SW480 (cell line): ENCODE measurements around the gene RANBP9.

Source experiments
- DNase-seq: peaks from one replicate; pipeline ENCODE4 v3.0.0-alpha.2; 2016; ENCODE audit warnings: low spot score

Gene RANBP9

DNA sequence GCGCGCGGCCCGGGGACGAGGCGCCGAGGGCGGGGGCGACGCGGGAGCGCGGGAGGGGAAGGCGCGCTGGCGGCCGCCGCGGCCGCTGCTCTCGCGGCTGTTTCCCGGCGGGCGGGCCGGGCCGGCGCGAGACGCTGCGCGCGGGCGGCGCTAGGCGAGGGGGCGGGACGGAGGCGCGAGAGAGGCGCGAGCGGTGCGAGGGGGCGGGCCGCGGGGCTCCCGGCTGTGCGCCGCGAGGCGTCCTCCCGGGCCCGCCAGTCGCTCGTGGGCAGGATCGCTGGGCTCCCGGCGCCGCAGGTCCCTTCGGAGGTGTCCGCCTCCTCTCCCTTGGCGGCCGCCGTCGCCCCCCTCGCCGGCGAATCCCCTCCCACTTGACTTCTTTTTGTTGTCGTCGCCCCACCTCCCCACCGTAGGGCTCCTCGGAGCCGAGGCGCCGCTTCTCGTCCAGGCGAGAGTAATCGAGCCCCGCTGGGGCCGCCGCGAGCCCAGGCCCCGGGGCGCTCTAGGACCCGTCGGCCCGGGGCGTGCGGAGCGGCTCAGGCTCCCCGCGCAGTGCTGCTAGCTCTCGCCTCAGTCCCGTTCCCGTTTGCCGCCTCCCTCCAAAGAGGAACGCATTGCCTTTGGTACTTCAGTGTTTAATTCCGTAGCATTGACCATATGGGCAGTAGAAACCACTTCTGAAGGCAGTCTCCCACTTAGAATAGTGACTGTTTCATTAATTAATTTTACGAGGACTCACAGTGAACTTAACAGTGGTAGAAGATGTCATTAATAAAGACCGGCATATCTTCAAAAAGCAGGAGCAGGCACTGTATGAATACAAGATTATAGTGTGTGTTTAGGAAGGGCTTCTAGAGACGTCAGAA lies at the start of gene RANBP9:
RANBP9 (minus strand) TSS at position 103 of the 866 bp plus-strand sequence. CDS start 330 bp downstream, outside the sequence.
- peak; percentile 84 for DNase-seq

DNA sequence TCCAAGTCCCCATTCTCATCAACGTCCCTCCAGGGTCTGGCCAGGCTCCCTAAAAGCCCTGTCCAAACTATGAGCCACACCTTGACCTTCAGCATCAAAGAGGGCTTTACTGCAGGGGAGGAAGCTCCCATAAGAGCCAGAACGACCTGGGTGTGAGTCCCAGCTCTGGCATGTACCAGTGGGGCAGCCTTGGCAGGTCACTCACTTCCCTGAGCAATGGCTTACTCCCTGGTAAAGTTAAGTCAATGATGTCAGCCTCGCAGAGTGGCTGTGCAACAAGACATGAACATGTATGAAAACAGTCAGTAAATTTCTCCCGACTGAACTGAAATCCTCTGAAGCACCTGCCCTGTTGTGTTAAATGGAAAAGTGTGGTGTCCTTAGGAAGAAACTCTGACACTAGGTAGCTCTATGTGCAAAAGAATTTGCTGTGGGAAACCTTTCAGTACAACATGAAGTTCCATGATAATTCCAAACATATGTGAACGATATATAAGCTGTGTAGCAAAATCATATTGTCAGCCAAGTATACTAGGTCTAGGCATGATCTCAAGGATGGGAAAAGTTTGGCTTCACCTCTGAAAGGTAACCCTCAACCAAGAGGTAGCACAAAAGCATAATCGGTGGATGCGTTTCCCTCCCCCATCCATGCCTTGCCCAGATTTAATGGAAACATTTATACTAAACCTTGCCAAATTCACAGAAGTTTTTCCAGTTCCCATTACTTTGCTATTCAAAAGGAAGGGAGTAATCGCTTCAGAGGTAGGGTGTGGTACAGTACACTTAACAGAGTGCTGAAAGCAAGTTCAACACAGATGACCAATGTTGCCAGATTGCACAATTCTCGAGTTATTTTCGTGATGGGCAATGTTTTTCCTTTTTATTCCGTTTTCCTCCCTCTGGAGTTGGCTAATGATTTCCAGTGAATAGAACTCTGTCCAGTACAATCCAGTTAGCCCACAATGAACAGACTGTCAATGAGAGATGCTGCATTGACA lies 49.0 kb upstream of the RANBP9 start:
- DNase-seq = no peak

DNA sequence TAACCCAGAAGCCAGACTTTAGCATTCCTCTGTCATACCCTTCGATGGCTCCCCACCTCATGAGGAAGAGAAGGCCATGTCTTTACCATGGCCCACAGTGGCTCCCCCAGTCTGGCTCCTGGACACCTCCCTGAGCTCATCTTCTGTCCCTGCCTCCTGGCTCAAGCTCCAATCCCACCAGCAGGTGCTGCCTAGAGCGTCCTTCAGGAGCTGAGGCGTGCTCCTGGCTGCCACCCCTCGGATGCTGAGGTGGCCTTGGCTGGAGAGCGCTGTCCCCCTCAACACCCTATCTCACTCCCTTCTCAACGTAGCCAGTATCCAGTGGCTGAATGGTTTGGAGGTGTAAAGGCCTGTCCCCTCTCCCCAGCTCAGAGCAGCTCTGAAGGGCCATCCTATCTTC lies 47.4 kb upstream of the RANBP9 start:
- no peak for DNase-seq

DNA sequence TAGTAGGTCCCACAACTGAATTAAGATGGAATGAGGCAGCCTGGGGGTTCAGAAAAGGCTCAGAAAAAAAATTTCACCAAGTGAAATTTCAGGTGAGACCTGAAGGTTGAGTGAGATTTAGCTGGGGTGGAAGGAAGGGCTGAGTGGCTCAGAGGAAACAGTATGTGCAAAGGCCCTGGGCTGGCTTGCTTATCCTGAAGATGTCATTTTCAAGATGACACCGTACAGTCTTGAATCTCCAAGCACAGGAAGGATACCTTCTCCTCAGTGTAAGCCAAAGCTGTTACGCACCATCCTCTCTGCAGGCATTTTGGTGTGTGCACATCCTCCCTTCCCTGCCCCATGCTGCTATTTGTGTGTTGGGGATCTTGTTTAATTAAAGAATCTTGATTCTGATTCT lies 43.0 kb upstream of the RANBP9 start:
- DNase-seq = no peak

DNA sequence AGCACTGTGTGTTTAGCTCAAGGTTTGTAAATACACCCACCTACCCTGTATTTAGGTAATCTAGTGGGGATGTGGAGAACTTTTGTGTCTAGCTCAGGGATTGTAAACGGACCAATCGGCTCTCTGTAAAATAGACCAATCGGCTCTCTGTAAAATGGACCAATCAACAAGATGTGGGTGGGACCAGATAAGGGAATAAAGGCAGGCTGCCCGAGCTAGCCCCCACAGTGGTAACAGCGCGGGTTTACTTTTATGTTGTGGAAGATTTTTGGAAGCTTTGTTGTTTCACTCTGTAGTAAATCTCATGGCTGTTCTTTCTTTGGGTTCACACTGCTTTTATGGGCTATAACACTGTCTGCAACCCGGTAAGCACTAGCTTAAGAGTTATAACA lies 32.1 kb upstream of the RANBP9 start:
- no peak for DNase-seq

DNA sequence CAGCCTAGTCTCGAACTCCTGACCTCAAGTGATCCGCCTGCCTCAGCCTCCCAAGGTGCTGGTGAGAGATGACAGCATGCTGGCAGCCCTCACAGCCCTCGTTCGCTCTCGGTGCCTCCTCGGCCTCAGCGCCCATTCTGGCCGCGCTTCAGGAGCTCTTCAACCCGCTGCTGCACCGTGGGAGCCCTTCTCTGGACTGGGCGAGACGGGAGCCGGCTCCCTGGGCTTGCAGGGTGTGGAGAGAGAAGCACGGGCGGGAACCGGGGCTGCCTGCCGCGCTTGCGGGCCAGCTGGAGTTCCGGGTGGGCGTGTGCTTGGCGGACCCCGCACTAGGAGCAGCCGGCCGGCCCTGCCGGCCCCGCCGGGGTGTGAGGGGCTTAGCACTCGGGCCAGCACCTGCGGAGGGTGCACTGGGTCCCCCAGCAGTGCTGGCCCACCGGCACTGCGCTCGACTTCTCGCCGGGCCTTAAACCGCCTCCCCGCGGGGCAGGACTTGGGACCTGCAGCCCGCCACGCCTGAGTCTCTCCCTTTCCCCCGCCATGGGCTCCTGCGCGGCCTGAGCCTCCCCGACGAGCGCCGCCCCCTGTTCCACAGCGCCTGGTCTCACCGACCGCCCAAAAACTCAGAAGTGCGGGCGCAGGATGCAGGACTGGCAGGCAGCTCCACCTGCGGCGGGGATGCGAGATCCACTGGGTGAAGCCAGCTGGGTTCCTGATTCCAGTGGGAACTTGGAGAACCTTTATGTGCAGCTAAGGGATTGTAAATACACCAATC lies 31.5 kb upstream of the RANBP9 start:
- DNase-seq = no peak

DNA sequence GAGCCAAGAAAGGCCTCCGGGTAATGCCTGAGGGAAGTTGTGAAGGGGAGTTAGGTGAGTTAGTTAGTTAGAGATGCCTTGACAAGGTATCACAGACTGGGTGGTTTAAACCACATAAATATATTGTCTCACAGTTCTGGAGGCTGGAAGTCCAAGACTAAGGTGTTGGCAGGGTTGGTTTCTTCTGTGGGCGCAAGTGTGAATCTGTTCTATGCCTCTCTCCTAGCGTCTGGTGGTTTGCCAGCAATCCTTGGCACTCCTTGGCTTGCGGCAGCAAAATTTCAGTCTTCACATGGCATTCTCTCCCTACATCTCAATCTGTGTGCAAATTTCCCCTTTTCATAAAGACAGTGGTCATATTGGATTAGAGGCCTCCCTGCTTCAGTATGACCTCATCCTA lies 29.7 kb upstream of the RANBP9 start:
- DNase-seq = no peak

DNA sequence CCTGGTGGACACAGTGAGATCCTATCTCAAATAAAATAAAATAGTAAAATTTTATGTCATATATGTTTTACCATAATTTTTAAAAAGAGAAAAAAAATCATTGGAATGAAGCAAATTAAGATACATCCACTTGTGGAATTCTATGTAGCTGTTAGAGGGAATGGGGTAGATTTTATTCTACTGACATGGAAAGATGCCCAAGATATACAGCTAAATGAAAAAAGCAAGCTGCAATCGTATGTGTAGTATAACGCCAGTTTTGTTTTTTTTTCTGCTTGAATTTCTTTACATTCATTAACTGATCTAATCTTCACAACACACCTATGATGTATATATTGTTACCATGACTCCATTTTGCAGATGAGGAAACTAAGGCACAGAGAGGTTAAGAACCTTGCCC lies 23.4 kb upstream of the RANBP9 start:
- no peak for DNase-seq

DNA sequence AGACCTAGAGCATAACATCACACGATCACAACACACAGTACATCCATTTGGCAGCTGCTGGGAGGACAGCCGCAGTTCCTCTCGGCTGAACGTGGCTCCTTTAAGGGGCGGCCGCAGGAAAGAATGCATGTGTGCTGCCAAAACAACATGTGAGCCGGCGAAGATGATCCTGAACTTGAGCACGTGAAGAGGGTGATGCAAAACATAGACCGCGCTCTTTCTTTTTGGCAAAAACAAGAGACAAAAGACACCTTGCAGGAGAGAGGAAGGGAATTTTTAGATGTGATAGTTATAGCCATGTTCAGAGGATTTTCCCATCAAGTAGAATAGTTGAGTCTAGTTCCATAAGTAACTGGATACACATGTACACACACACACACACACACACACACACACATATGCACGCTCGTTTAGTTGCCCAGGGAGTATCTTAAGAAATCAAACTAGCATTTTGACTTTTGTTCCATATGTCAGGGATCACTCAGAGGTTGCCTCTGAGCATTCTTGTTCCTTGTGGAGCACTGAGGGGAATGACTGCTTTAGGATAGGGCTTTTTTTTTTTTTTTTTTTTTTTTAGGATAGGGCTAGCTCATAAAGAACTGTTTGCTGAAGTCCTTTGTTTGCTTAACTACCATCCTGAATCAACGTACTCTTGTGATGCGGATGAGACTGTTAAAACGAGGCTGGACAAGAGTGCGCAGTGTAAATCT lies 21.7 kb upstream of the RANBP9 start:
- DNase-seq = peak; percentile 57

DNA sequence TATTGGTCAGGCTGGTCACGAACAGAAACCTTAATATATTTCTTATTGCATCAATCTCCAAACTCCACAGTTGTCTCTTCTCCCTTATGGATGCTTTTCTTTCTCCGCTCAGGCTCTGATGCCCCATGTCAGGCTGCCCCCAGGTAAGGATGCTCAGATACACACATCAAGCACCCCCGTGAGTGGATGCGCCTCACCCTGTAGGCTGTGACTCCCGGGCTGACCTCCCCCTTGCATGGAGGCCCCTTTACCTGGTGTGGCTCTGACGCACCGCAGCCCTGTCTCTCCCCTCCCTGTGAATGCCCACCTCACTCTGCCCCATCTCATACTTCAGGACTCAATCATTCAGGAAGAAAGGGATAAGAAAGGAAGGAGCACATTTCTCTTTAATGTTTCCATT lies 19.1 kb upstream of the RANBP9 start:
- DNase-seq = no peak

DNA sequence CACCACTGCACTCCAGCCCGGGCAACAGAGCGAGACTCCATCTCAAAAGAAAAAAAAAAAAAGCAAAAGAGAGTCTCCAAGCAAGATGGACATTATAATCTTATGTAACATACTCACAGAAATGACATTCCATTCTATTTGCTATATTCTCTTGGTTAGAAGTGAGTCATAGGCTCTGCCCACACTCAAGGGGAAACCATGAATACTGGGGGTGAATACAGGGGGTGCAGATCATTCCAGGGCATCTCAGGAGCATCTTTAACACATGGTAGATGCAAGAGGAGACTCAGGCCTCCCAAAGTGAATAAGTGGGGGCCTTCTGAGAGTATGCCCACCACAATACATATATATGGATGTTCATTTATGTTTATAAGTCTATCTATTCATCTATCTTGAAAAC lies 18.3 kb upstream of the RANBP9 start:
- no peak for DNase-seq

DNA sequence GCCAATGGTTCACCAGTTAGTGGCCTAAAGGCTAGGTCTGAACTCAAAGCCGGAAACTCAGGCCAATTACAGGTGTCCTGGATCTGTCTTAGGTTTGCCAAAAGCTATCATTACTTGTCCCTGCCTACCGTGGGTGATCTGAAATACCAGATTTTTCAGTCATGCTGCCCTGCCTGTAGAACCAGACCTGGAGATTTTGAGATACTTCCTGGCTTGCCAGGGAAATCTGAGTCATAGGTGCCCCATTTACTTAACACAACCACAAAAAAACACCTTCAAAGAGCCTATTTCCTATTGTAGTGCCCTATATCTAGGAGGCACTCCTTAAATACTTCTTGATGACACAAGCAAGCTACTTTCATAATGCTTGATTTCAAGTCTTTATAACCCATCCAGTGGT lies 13.9 kb upstream of the RANBP9 start:
- peak; percentile 94 for DNase-seq

DNA sequence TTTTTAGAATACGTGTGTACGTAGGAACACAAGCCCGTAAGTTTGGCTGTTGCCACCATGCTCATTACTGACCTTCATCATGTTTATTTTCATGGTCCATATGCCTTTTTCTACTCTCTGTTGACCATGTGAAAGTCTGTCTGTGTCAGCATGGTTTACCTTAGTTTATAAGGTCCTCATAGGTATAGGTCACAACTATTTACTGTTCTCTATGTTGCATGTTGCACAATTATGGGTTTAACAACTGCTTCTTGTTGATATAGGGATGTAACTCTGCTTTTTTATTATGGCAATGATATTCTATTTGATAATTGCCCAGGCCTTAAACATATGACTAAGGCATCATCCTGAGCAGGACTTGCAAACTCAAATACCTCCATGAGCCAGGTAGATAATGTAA lies 13.4 kb upstream of the RANBP9 start:
- no peak for DNase-seq

DNA sequence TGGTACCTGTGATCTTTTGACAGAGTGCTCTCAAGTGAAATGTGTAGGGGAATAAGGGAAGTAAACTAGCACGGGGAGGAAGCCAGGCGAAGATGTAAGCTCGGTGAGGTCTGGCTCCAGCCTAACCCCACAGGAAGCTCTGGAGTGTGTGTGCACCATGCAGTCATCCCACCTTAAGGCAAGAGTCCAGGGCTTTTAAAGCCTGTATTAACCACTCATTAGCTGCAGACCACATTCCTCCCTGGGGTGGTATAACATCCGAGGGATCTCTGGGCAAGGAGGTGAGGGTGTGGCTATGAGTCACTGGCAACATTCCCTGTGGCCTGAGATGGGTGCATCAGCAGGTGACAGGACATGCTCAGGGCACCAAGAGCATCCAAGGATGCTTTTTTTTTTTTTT lies 12.5 kb upstream of the RANBP9 start:
- DNase-seq = peak; percentile 97

DNA sequence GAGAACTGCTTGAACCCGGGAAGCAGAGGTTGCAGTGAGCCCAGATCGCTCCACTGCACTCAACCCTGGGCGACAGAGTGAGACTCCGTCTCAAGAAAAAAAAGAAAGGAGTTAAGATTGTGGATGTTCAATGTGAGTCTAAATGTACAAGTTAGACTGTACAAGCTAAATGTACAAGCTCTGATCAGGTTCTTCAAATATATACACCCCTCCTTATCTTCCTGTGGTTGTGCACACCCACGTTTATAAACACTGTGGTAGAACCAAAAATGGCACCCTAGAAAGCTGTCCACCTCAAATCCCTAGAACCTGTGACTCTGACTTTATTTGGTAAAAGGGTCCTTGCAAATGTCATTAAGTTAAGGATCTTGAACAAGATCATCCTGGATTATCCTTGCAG lies 11.2 kb upstream of the RANBP9 start:
- DNase-seq = no peak

DNA sequence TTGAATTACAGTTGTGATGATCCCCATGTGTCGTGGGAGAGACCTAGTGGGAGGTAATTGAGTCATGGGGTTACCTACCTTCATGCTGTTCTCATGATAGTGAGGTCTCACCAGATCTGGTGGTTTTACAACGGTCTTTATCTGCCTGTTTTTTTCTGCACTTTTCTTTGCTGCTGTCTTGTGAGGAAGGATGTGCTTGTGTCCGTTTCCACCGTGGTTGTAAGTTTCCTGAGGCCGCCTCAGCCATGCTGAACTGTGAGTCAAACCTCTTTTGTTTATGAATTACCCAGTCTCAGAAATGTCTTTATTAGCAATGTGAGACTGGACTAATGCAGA lies 6.5 kb upstream of the RANBP9 start:
- no peak for DNase-seq

DNA sequence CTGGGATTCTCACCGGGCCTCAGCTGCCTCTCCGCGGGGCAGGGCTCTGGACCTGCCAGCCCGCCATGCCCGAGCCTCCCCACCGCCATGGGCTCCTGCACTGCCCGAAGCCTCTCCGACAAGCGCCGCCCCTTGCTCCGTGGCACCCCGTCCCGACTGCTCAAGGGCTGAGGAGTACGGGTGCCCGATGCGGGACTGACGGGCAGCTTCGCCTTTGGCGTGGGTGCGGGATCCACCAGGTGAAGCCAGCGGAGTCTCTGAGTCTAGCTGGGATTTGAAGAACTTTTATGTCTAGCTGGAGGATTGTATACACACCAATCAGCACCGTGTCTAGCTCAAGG lies 5.3 kb upstream of the RANBP9 start:
- no peak for DNase-seq

DNA sequence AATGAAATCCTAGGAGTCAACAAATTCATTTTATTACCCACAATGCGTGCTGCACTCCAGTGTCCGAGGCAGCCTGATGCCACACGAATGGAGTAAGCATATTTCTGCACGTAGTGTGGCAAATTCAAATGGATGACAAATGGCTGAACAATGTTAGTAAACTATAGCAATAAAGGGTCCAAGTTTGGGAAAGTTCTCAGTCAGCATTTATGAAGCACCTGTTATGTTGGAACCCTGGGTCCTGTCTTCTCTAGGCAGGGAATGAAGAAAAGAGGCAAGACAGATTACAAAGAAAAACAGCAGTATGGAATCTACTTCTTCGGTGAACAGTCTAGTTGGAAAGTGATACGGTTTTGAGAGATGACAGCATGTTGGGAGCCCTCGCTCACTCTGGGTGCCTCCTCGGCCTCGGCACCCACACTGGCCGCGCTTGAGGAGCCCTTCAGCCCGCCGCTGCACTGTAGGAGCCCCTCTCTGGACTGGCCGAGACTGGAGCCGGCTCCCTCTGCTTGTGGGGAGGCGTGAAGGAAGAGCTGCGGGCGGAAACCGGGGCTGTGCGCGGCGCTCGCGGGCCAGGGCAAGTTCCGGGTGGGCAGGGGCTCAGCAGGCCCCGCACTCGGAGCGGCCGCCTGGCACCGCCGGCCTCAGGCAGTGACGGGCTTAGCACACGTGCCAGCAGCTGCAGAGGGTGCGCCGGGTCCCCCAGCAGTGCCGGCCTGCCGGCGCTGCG lies 4.8 kb upstream of the RANBP9 start:
- no peak for DNase-seq

DNA sequence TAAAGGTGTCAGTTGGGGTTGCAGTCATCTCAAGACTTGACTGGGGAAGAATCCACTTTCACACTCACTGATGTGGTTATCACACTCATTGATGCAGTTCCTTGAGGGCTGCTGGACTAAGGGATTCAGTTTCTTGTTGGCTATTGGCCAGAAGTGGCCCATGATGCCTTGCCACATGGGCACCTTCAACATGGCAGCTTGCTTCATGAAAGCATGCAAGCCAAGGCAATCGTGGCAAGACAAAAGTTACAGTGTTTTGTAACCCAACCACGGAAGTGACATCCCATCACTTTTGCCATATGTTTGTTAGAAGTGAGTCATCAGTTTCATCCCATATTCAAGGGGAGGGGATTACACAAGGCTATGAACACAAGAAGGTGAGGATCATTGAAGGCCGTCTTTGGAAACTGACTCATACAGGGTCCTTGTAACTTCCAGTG lies 3.8 kb upstream of the RANBP9 start:
- DNase-seq = peak; percentile 36

DNA sequence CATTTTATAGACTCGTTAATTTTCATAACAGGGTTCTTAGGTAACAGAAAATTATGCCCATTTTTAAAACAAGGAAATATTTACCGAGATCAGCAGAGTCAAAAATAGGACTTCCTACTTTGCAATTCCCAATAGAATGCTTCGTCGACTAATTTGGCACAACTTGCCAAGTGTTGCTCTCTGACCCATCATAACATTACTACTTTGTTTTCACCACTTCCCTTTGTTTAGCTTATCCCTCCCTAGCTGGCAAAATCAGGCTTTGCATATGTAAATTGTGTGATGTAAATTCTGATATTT lies 914 bp upstream of the RANBP9 start:
- no peak for DNase-seq

DNA sequence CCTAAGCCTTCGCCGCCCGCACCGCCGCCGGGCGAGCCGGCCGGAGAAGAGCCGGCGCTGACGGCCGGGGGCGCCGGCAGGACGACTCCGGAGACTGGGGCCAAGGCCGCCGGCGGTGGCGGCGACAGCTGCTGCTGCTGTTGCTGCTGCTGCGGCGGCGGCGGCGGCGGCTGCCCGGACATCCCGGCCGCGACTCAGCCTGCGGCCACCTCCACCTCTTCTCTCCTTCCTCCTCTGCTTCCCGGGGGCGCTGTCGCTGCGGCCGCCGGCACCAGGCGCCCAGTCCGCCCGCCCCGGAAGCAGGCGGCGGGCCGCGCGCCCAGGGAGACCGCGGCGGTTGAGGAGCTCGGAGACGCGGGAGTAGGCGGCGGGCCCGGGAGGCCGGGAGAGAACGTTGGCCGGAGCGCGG lies 307 bp downstream of the RANBP9 start:
- peak; percentile 76 for DNase-seq
